ENCODE measurements around the gene CLDN15.
"Not testable (repeated sequence)": the region's sequence is repeated elsewhere in the genome, so short reads cannot be mapped to it uniquely, and the experiment has no call there.

CLDN15 gene

GRCh38 chr7:101220295-101220694, 17.3 kb downstream of the CLDN15 start:
- H3K4me3 ChIP-seq (ENCODE audit: low read length) = no peak overlapping the region
- no peak for TF ChIP-seq ZNF274 (IDR thresholded peaks at IDR 0.05; ENCODE audit: low read depth, low read length)

- TF ChIP-seq ZNF274 (IDR thresholded peaks at IDR 0.05; ENCODE audit: low read depth, low read length) = no peak
- H3K4me3 ChIP-seq (ENCODE audit: low read length) = peak overlapping the region; percentile 94
Measured at GRCh38 chr7:101218236-101219125, 19.1 kb downstream of the CLDN15 start.

GRCh38 chr7:101217388-101218235, 20.0 kb downstream of the CLDN15 start, which contains the start of the genes PLOD3 and ZNHIT1:
Gene PLOD3 (minus strand): TSS chr7:101217581. CDS start chr7:101217274, 307 bp downstream.
Gene ZNHIT1 (plus strand): TSS chr7:101218165. CDS start chr7:101218196, 31 bp downstream.
- H3K4me3 ChIP-seq (ENCODE audit: low read length) = peak within 1 kb of the TSS; percentile 94
- no peak for TF ChIP-seq ZNF274 (IDR thresholded peaks at IDR 0.05; ENCODE audit: low read depth, low read length)

- TF ChIP-seq ZNF274 (IDR thresholded peaks at IDR 0.05; ENCODE audit: low read depth, low read length) = no peak
- H3K4me3 ChIP-seq (ENCODE audit: low read length) = peak overlapping the region; percentile 94
Measured at GRCh38 chr7:101216860-101217387, 20.7 kb downstream of the CLDN15 start.

GRCh38 chr7:101216001-101216859, 21.4 kb downstream of the CLDN15 start:
- peak overlapping the region; percentile 94; the same call in 1 of the 2 replicates for H3K4me3 ChIP-seq (ENCODE audit: low read length)
- no peak for TF ChIP-seq ZNF274 (IDR thresholded peaks at IDR 0.05; ENCODE audit: low read depth, low read length)

GRCh38 chr7:101212014-101212413, 25.6 kb downstream of the CLDN15 start:
- TF ChIP-seq ZNF274 (IDR thresholded peaks at IDR 0.05; ENCODE audit: low read depth, low read length) = no peak

GRCh38 chr7:101211501-101211900, 26.1 kb downstream of the CLDN15 start:
- H3K4me3 ChIP-seq (ENCODE audit: low read length) = no peak overlapping the region
- no peak for TF ChIP-seq ZNF274 (IDR thresholded peaks at IDR 0.05; ENCODE audit: low read depth, low read length)

More at GRCh38 chr7:101212014-101212413, 25.6 kb downstream of the CLDN15 start:
- no peak overlapping the region for H3K4me3 ChIP-seq (ENCODE audit: low read length)

- no peak for TF ChIP-seq ZNF274 (IDR thresholded peaks at IDR 0.05; ENCODE audit: low read depth, low read length)
- no peak overlapping the region for H3K4me3 ChIP-seq (ENCODE audit: low read length)
Measured at GRCh38 chr7:101210143-101210542, 27.5 kb downstream of the CLDN15 start.

- TF ChIP-seq ZNF274 (IDR thresholded peaks at IDR 0.05; ENCODE audit: low read depth, low read length) = no peak
- no peak overlapping the region for H3K4me3 ChIP-seq (ENCODE audit: low read length)
Measured at GRCh38 chr7:101208794-101209193, 28.8 kb downstream of the CLDN15 start.

- H3K4me3 ChIP-seq (ENCODE audit: low read length) = no peak overlapping the region
- TF ChIP-seq ZNF274 (IDR thresholded peaks at IDR 0.05; ENCODE audit: low read depth, low read length) = no peak
Measured at GRCh38 chr7:101207459-101207858, 30.1 kb downstream of the CLDN15 start.

GRCh38 chr7:101206665-101207042, 30.9 kb downstream of the CLDN15 start:
- no peak for TF ChIP-seq ZNF274 (IDR thresholded peaks at IDR 0.05; ENCODE audit: low read depth, low read length)
- no peak overlapping the region for H3K4me3 ChIP-seq (ENCODE audit: low read length)

GRCh38 chr7:101205901-101206664, 31.5 kb downstream of the CLDN15 start:
- no peak overlapping the region for H3K4me3 ChIP-seq (ENCODE audit: low read length)
- TF ChIP-seq ZNF274 (IDR thresholded peaks at IDR 0.05; ENCODE audit: low read depth, low read length) = no peak

GRCh38 chr7:101203740-101204738, 33.6 kb downstream of the CLDN15 start:
- H3K4me3 ChIP-seq (ENCODE audit: low read length) = not testable (repeated sequence)
